ENCODE data around the gene UBE2B. TPM values are rescaled to one million over a fixed set of nuclear protein-coding genes. Genes with fewer than 3 reads are reported as not detected.

UBE2B gene
- total RNA-seq, 1 donor from 2014 or later: 60.4 TPM

GRCh38 chr5:134345996-134346395, 25.4 kb upstream of the UBE2B start:
- intact Hi-C loops (cut with micrococcal nuclease): no loop called here
- no peak for DNase-seq
- H3K36me3 Mint-ChIP-seq (ENCODE audit: low read depth): peaks cover under 1% of the 10 kb centered on the region
- ATAC-seq (ENCODE audit: low read depth): no peak
- H3K27ac Mint-ChIP-seq: no peak overlapping the region
- TF ChIP-seq CTCF (IDR thresholded peaks at IDR 0.05): no peak
- no peaks in the 10 kb centered on the region for H3K4me1 Mint-ChIP-seq
- no peaks in the 10 kb centered on the region for H3K27me3 Mint-ChIP-seq
- ChIA-PET CTCF (no interaction called here), POLR2A (no interaction called here)
- peaks cover 2% of the 10 kb centered on the region for H3K9me3 Mint-ChIP-seq
- H3K4me3 Mint-ChIP-seq: no peak overlapping the region

- Mint-ChIP-seq H3K9me3 (no peaks in the 10 kb centered on the region), H3K27me3 (no peaks in the 10 kb centered on the region), H3K27ac (no peak overlapping the region), H3K36me3 (ENCODE audit: low read depth) (no peaks in the 10 kb centered on the region), H3K4me3 (no peak overlapping the region), H3K4me1 (no peaks in the 10 kb centered on the region)
- intact Hi-C loops (cut with micrococcal nuclease): no loop called here
- ATAC-seq (ENCODE audit: low read depth): no peak
- no peak for TF ChIP-seq CTCF (IDR thresholded peaks at IDR 0.05)
- DNase-seq: no peak
- ChIA-PET POLR2A (no interaction called here), CTCF (interaction anchor here (1.4 kb wide), 1 partner anchor 238 kb away, joined by 7 read pairs; no protein-coding TSS in a partner anchor)
These were observed 21.9 kb upstream of the UBE2B start for GRCh38 chr5:134349463-134349862.

- H3K9me3 Mint-ChIP-seq: no peaks in the 10 kb centered on the region
- intact Hi-C loops (cut with micrococcal nuclease): no loop called here
- DNase-seq (no peak), ATAC-seq (ENCODE audit: low read depth) (no peak)
- no peaks in the 10 kb centered on the region for H3K4me1 Mint-ChIP-seq
- H3K27ac Mint-ChIP-seq: no peak overlapping the region
- ChIA-PET CTCF (no interaction called here), POLR2A (no interaction called here)
- H3K36me3 Mint-ChIP-seq (ENCODE audit: low read depth): peaks cover 2% of the 10 kb centered on the region
- H3K27me3 Mint-ChIP-seq: no peaks in the 10 kb centered on the region
- no peak for TF ChIP-seq CTCF (IDR thresholded peaks at IDR 0.05)
- no peak overlapping the region for H3K4me3 Mint-ChIP-seq
These were observed 15.7 kb upstream of the UBE2B start for GRCh38 chr5:134355681-134356080.

- ChIA-PET POLR2A (no interaction called here), CTCF (no interaction called here)
- intact Hi-C loops (cut with micrococcal nuclease): loop anchor here (2.0 kb wide), 1 partner anchor 211 kb away; no protein-coding TSS in a partner anchor
These were observed 5.8 kb upstream of the UBE2B start for GRCh38 chr5:134365604-134366003.

GRCh38 chr5:134370311-134370870, 978 bp upstream of the UBE2B start:
- DNase-seq (no peak), ATAC-seq (ENCODE audit: low read depth) (peak; percentile 1)
- peaks cover 53% of the 10 kb centered on the region for H3K4me1 Mint-ChIP-seq
- TF ChIP-seq CTCF (IDR thresholded peaks at IDR 0.05): no peak
- peaks cover 2% of the 10 kb centered on the region for H3K9me3 Mint-ChIP-seq
- peak overlapping the region; percentile 98 for H3K4me3 Mint-ChIP-seq
- H3K27me3 Mint-ChIP-seq: no peaks in the 10 kb centered on the region
- CTCF ChIA-PET: interaction anchor here (1.4 kb wide), 1 partner anchor 43 kb away, joined by 3 read pairs; no protein-coding TSS in a partner anchor
- POLR2A ChIA-PET: interaction anchor here (2.1 to 5.4 kb wide), 7 partner anchors 13 to 194 kb away, joined by 6 to 86 read pairs (median 16); partner anchors contain the start of genes CDKN2AIPNL, JADE2 and SKP1
- intact Hi-C loops (cut with micrococcal nuclease): loop anchor here (2.0 to 5.0 kb wide), 7 partner anchors 66 to 537 kb away; partner anchors contain the start of genes DDX46 and PCBD2
- peaks cover 29% of the 10 kb centered on the region for H3K36me3 Mint-ChIP-seq (ENCODE audit: low read depth)
- H3K27ac Mint-ChIP-seq: peak overlapping the region; percentile 100

More at GRCh38 chr5:134365604-134366003, 5.8 kb upstream of the UBE2B start:
- no peak overlapping the region for H3K27ac Mint-ChIP-seq
- H3K36me3 Mint-ChIP-seq (ENCODE audit: low read depth): peaks cover 6% of the 10 kb centered on the region
- DNase-seq: no peak
- peak overlapping the region; percentile 1 for H3K4me3 Mint-ChIP-seq
- H3K27me3 Mint-ChIP-seq: no peaks in the 10 kb centered on the region
- peaks cover 25% of the 10 kb centered on the region for H3K4me1 Mint-ChIP-seq
- peaks cover 2% of the 10 kb centered on the region for H3K9me3 Mint-ChIP-seq
- no peak for TF ChIP-seq CTCF (IDR thresholded peaks at IDR 0.05)
- no peak for ATAC-seq (ENCODE audit: low read depth)

All from activated B cell treated with CpG ODN at 0.5 μM for 24 hours (primary cell).